Esophagus squamous epithelium (tissue), 4 donors: ENCODE results near the gene PLEKHA8.

ENCODE experiments used
- POLR2A ChIP-seq, 4 donors: fragments of 450-650 bp; IDR thresholded peaks; one replicate each; pipeline ENCODE4 v1.6.1; 2017; ENCODE audit warnings: antibody characterized with exemption in 4 of 4, mild to moderate bottlenecking in 4 of 4, moderate library complexity in 3 of 4
- TF ChIP-seq, protein P1 (sequence below), 6 experiments: fragments of 450-650 bp in 4 of 6; fragments of 200-600 bp in 2 of 6; sonication (generic) in 2 of 6; IDR thresholded peaks; one replicate each; pipeline ENCODE4 v1.5.1; 2016 to 2019; ENCODE audit warnings: antibody characterized with exemption in 6 of 6, mild to moderate bottlenecking in 4 of 6, moderate library complexity in 4 of 6

DNA sequence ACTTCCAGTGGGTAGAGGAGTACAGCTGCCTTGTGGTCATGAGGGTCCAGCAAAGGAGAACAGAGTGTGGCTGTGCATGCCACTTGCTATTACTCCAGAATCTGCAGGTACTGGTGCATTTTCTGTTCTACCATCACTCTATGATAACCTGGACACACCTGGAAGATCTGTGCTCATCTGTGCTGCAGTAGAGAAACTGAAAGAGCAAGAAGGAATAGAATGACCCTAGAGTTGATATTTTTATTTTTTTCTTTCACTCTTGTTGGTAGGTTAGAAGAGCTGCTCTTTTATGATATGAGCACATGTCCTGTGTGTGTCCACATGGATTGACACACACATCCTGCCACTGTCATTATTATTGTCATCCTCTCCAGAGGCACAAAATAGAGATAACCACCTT lies 58.3 kb downstream of the PLEKHA8 start:
- TF ChIP-seq, protein P1, sequence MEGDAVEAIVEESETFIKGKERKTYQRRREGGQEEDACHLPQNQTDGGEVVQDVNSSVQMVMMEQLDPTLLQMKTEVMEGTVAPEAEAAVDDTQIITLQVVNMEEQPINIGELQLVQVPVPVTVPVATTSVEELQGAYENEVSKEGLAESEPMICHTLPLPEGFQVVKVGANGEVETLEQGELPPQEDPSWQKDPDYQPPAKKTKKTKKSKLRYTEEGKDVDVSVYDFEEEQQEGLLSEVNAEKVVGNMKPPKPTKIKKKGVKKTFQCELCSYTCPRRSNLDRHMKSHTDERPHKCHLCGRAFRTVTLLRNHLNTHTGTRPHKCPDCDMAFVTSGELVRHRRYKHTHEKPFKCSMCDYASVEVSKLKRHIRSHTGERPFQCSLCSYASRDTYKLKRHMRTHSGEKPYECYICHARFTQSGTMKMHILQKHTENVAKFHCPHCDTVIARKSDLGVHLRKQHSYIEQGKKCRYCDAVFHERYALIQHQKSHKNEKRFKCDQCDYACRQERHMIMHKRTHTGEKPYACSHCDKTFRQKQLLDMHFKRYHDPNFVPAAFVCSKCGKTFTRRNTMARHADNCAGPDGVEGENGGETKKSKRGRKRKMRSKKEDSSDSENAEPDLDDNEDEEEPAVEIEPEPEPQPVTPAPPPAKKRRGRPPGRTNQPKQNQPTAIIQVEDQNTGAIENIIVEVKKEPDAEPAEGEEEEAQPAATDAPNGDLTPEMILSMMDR (IDR thresholded peaks at IDR 0.05): no peak
- no peak for TF ChIP-seq POLR2A (IDR thresholded peaks at IDR 0.05)
